Adrenal gland (tissue), 5 donors: ENCODE results near the gene PCDHGB4.

Source experiments
- CTCF ChIP-seq, 6 experiments: fragments of 450-650 bp in 4 of 6; fragments of 200-600 bp in 2 of 6; sonication (generic) in 1 of 6; IDR thresholded peaks; 1 replicate in 5 of 6; 2 replicates in 1 of 6; pipeline versions ENCODE4 v1.5.1 to v1.8.0; 2016 to 2021; ENCODE audit warnings: antibody characterized with exemption in 6 of 6, mild to moderate bottlenecking in 2 of 6, moderate library complexity in 1 of 6
- POLR2A ChIP-seq, 2 donors: fragments of 450-650 bp; IDR thresholded peaks; one replicate each; pipeline ENCODE4 v1.6.1; 2017; ENCODE audit warnings: antibody characterized with exemption in 2 of 2, mild to moderate bottlenecking in 2 of 2, moderate library complexity in 1 of 2
- donor health status: DM: no; HTN: no; CAD: no.

DNA sequence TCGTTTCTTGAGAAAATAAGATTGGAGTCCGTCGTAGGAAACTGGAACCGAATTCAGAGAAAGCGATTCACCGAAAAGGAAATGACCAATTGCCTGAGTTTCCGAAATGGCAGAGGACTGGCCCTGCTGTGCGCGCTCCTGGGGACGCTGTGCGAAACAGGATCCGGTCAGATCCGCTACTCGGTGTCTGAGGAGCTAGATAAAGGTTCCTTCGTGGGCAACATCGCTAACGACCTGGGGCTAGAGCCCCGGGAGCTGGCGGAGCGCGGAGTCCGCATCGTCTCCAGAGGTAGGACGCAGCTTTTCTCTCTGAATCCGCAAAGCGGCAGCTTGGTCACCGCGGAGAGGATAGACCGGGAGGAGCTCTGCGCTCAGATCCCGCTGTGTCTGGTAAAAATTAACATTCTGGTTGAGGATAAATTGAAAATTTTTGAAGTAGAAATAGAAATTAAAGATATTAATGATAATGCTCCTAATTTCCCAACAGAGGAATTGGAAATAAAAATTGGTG, 43.5 kb upstream of the PCDHGB4 start:
- peak in 1 of 6 experiments; percentile 2 for TF ChIP-seq CTCF (IDR thresholded peaks at IDR 0.05)
- no peak for TF ChIP-seq POLR2A (IDR thresholded peaks at IDR 0.05)
